HEK293 (cell line): ENCODE measurements around the gene SLC8A3.

ENCODE experiments used
- CTCF ChIA-PET: fragments of 350-600 bp; formaldehyde crosslinking; extraction: SDS; loops from one replicate; lab custom pipeline; 2021; ENCODE audit warnings: antibody characterized with exemption; lab: Yijun Ruan, JAX
- POLR2A ChIA-PET: fragments of 300-600 bp; formaldehyde crosslinking; extraction: SDS; loops from one replicate; lab custom pipeline; 2020; ENCODE audit warnings: antibody characterized with exemption, inconsistent platforms; lab: Yijun Ruan, JAX
- H3K27ac ChIP-seq: fragments of 200-500 bp; sonication (Bioruptor generic); 2 replicates; pipeline ENCODE4 v1.5.1; 2014; ENCODE audit warnings: low read depth, low read length, control low read depth, inconsistent platforms; ENCODE audit errors: extremely low read depth
- H3K36me3 ChIP-seq, 2 experiments: fragments of 200-500 bp in 1 of 2; sonication (Bioruptor generic) in 1 of 2; 1 replicate in 1 of 2; 2 replicates in 1 of 2; pipeline ENCODE4 v1.5.1; 2014 to 2017; ENCODE audit warnings: inconsistent platforms in 2 of 2, low read length in 2 of 2; ENCODE audit not compliant: control insufficient read depth in 2 of 2, insufficient read depth in 1 of 2
- H3K4me1 ChIP-seq: fragments of 200-500 bp; sonication (Bioruptor generic); 2 replicates; pipeline ENCODE4 v1.5.1; 2014; ENCODE audit warnings: mild to moderate bottlenecking, low read length, inconsistent platforms; ENCODE audit not compliant: control insufficient read depth, insufficient read depth
- H3K4me3 ChIP-seq: 2 replicates; pipeline ENCODE4 v1.5.1; 2011; ENCODE audit warnings: low read depth, mild to moderate bottlenecking, control low read depth, low read length, moderate library complexity
- H3K9me3 ChIP-seq: fragments of 200-500 bp; sonication (Bioruptor generic); 2 replicates; pipeline ENCODE4 v1.5.1; 2014; ENCODE audit warnings: low read depth, low read length, inconsistent platforms; ENCODE audit not compliant: control insufficient read depth, insufficient read depth
- BCL11B ChIP-seq: fragments of 450-650 bp; formaldehyde crosslinking; IDR thresholded peaks from 2 replicates; pipeline ENCODE4 v1.5.1; 2016; ENCODE audit warnings: low read depth, missing biosample characterization, missing genetic modification characterization
- CTCF ChIP-seq: fragments of 450-650 bp; formaldehyde crosslinking; IDR thresholded peaks from 2 replicates; pipeline ENCODE4 v1.5.1; 2016; ENCODE audit warnings: missing biosample characterization, missing genetic modification characterization
- EGR2 ChIP-seq: fragments of 450-650 bp; formaldehyde crosslinking; IDR thresholded peaks from 2 replicates; pipeline ENCODE4 v1.5.1; 2016; ENCODE audit warnings: low read depth, missing biosample characterization, missing genetic modification characterization
- HOXC10 ChIP-seq: sonication (generic); formaldehyde crosslinking; IDR thresholded peaks from 2 replicates; pipeline ENCODE4 v1.8.1; 2023; ENCODE audit warnings: mild to moderate bottlenecking, missing genetic modification reagents
- OVOL3 ChIP-seq: fragments of 450-650 bp; formaldehyde crosslinking; IDR thresholded peaks from 2 replicates; pipeline ENCODE4 v1.5.1; 2016; ENCODE audit warnings: missing biosample characterization, missing genetic modification characterization
- REST ChIP-seq: fragments of 450-650 bp; formaldehyde crosslinking; IDR thresholded peaks from 2 replicates; pipeline ENCODE4 v1.5.1; 2016; ENCODE audit warnings: missing biosample characterization, missing genetic modification characterization
- SALL2 ChIP-seq: fragments of 450-650 bp; formaldehyde crosslinking; IDR thresholded peaks from 2 replicates; pipeline ENCODE4 v1.5.0; 2017; ENCODE audit warnings: missing biosample characterization, mild to moderate bottlenecking, missing genetic modification characterization, borderline replicate concordance
- SP2 ChIP-seq: fragments of 450-650 bp; formaldehyde crosslinking; IDR thresholded peaks from 2 replicates; pipeline ENCODE4 v1.5.1; 2016; ENCODE audit warnings: missing biosample characterization, missing genetic modification characterization
- ZBTB11 ChIP-seq: fragments of 450-650 bp; formaldehyde crosslinking; conservative IDR thresholded peaks from 2 replicates; pipeline ENCODE4 v1.5.1; 2016; ENCODE audit warnings: low read depth, missing biosample characterization, missing genetic modification characterization
- ZBTB17 ChIP-seq: fragments of 450-650 bp; formaldehyde crosslinking; IDR thresholded peaks from 2 replicates; pipeline ENCODE4 v1.5.1; 2016; ENCODE audit warnings: missing biosample characterization, missing genetic modification characterization
- ZBTB48 ChIP-seq: fragments of 450-650 bp; formaldehyde crosslinking; IDR thresholded peaks from 2 replicates; pipeline ENCODE4 v1.5.1; 2016; ENCODE audit warnings: missing biosample characterization, missing genetic modification characterization
- ZBTB8A ChIP-seq: fragments of 450-650 bp; formaldehyde crosslinking; IDR thresholded peaks from 2 replicates; pipeline ENCODE4 v1.5.1; 2016; ENCODE audit warnings: missing biosample characterization, missing genetic modification characterization
- ZNF274 ChIP-seq, 2 experiments: fragments of 200-500 bp in 1 of 2; fragments of 450-650 bp in 1 of 2; sonication (Bioruptor generic) in 1 of 2; formaldehyde crosslinking in 1 of 2; IDR thresholded peaks; 2 replicates each; pipeline versions ENCODE4 v1.5.1 to v1.6.1; 2014 to 2016; ENCODE audit warnings: borderline replicate concordance in 1 of 2, inconsistent platforms in 1 of 2, low read length in 1 of 2, missing biosample characterization in 1 of 2, missing genetic modification characterization in 1 of 2
- ZNF423 ChIP-seq: fragments of 450-650 bp; formaldehyde crosslinking; IDR thresholded peaks from 2 replicates; pipeline ENCODE4 v1.5.1; 2016; ENCODE audit warnings: missing biosample characterization, missing genetic modification characterization
- ZNF518A ChIP-seq: fragments of 450-650 bp; formaldehyde crosslinking; conservative IDR thresholded peaks from 2 replicates; pipeline ENCODE4 v1.5.1; 2016; ENCODE audit warnings: low read depth, missing biosample characterization, missing genetic modification characterization
- ZNF560 ChIP-seq: fragments of 450-650 bp; formaldehyde crosslinking; IDR thresholded peaks from 2 replicates; pipeline ENCODE4 v1.5.1; 2017; ENCODE audit warnings: missing biosample characterization, missing genetic modification characterization, borderline replicate concordance
- ZNF600 ChIP-seq: fragments of 450-650 bp; formaldehyde crosslinking; IDR thresholded peaks from 2 replicates; pipeline ENCODE4 v1.5.1; 2016; ENCODE audit warnings: missing biosample characterization, missing genetic modification characterization
- ZNF623 ChIP-seq: fragments of 450-650 bp; formaldehyde crosslinking; IDR thresholded peaks from 2 replicates; pipeline ENCODE4 v1.5.1; 2016; ENCODE audit warnings: missing biosample characterization, missing genetic modification characterization
- ZNF837 ChIP-seq: fragments of 450-650 bp; formaldehyde crosslinking; IDR thresholded peaks from 2 replicates; pipeline ENCODE4 v1.5.1; 2016; ENCODE audit warnings: missing biosample characterization, missing genetic modification characterization
- TF ChIP-seq, protein P1 (sequence below): fragments of 450-650 bp; formaldehyde crosslinking; IDR thresholded peaks from 2 replicates; pipeline ENCODE4 v1.5.1; 2017; ENCODE audit warnings: missing biosample characterization, missing genetic modification characterization

SLC8A3 gene

DNA sequence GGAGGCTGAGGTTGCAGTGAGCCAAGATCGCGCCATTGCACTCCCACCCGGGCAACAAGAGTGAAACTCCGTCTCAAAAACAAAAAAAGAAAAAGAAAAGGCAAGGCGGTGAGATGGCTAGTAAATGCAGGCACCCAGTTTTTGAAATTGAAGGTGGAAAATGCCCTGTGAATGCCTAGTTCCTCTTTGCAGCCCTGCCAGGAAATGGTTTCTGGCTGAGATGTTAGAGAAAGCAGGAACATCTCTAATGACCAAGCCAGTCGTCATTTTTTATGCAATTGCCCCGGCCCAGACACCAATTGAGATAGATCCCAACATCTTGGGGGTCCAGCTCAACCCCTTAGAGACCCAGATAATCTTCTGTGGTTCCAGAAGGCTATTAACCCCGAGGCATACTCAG is 17.0 kb downstream of the SLC8A3 start:
- TF ChIP-seq ZBTB48 (tag by site-specific recombination) (no peak), SALL2 (tag by site-specific recombination) (no peak), ZNF837 (tag by site-specific recombination) (no peak), ZBTB17 (tag by site-specific recombination) (no peak), EGR2 (tag by site-specific recombination) (no peak), SP2 (tag by site-specific recombination) (no peak), ZNF274 (IDR thresholded peaks at IDR 0.05; ENCODE audit: low read length) (no peak), ZNF274 (tag by site-specific recombination; IDR thresholded peaks at IDR 0.05; ENCODE audit: borderline replicate concordance) (no peak), ZBTB11 (tag by site-specific recombination) (no peak), ZNF560 (tag by site-specific recombination) (no peak), HOXC10 (CRISPR knock-in tag) (no peak), CTCF (tag by site-specific recombination) (no peak), REST (tag by site-specific recombination) (no peak), ZNF623 (tag by site-specific recombination) (no peak)
- TF ChIP-seq, protein P1, sequence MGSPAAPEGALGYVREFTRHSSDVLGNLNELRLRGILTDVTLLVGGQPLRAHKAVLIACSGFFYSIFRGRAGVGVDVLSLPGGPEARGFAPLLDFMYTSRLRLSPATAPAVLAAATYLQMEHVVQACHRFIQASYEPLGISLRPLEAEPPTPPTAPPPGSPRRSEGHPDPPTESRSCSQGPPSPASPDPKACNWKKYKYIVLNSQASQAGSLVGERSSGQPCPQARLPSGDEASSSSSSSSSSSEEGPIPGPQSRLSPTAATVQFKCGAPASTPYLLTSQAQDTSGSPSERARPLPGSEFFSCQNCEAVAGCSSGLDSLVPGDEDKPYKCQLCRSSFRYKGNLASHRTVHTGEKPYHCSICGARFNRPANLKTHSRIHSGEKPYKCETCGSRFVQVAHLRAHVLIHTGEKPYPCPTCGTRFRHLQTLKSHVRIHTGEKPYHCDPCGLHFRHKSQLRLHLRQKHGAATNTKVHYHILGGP (tag by site-specific recombination), result no peak
- Histone ChIP-seq H3K27ac (no peak overlapping the region), H3K4me3 (no peak overlapping the region), H3K4me1 (no peaks in the 10 kb centered on the region), H3K36me3 (no peaks in the 10 kb centered on the region), H3K9me3 (no peaks in the 10 kb centered on the region)
- POLR2A ChIA-PET, result no interaction called here
- CTCF ChIA-PET, result no interaction called here

GRCh38 chr14:70170976-70171375 is 17.8 kb downstream of the SLC8A3 start:
- POLR2A ChIA-PET, result no interaction called here
- CTCF ChIA-PET, result no interaction called here
- H3K4me3 ChIP-seq, result no peak overlapping the region
- no peaks in the 10 kb centered on the region for H3K36me3 ChIP-seq
- H3K4me1 ChIP-seq, result no peaks in the 10 kb centered on the region
- no peaks in the 10 kb centered on the region for H3K9me3 ChIP-seq
- H3K27ac ChIP-seq, result no peak overlapping the region
- no peak for TF ChIP-seq ZBTB8A (tag by site-specific recombination)
- no peak for TF ChIP-seq ZNF560 (tag by site-specific recombination)
- no peak for TF ChIP-seq OVOL3 (tag by site-specific recombination)
- no peak for TF ChIP-seq ZNF423
- no peak for TF ChIP-seq ZNF518A (tag by site-specific recombination)
- TF ChIP-seq ZNF600, result no peak
- no peak for TF ChIP-seq BCL11B
